ENCODE measurements around the gene FITM1. TPM values are rescaled to one million over a fixed set of nuclear protein-coding genes. Genes with fewer than 3 reads are reported as not detected.

FITM1 gene
- total RNA-seq, 4 donors from 2014 or later = 0.78 to 1.3 TPM; not detected in 2

DNA sequence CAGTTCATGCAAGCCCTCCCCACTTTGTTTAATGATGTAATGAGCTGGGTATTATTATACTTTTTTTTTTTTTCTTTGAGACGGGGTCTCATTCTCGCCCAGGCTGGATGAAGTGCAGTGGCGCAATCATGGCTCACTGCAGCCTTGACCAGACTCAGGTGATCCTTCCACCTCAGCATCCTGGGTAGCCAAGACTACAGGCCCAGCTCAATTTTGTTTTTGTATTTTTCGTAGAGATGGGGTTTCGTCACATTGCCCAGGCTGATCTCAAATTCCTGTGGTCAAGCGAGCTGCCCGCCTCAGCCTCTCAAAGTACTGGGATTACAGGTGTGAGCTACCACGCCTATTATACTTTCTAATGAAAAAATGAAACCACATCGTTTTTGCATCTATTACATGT, 20.4 kb upstream of the FITM1 start:
- Histone ChIP-seq H3K9me3 (no peaks in the 10 kb centered on the region), H3K27me3 (no peaks in the 10 kb centered on the region), H3K4me1 (peaks cover 0 to 16% (median 0%) of the 10 kb centered on the region in 4 donors), H3K27ac (no peak overlapping the region), H3K36me3 (peaks cover 0 to 2% (median 0%) of the 10 kb centered on the region in 3 donors), H3K4me3 (no peak overlapping the region)
- 85 to 89% methylated on average over 9 of the region's 9 CpGs for WGBS, 2 donors
- TF ChIP-seq, protein P1, sequence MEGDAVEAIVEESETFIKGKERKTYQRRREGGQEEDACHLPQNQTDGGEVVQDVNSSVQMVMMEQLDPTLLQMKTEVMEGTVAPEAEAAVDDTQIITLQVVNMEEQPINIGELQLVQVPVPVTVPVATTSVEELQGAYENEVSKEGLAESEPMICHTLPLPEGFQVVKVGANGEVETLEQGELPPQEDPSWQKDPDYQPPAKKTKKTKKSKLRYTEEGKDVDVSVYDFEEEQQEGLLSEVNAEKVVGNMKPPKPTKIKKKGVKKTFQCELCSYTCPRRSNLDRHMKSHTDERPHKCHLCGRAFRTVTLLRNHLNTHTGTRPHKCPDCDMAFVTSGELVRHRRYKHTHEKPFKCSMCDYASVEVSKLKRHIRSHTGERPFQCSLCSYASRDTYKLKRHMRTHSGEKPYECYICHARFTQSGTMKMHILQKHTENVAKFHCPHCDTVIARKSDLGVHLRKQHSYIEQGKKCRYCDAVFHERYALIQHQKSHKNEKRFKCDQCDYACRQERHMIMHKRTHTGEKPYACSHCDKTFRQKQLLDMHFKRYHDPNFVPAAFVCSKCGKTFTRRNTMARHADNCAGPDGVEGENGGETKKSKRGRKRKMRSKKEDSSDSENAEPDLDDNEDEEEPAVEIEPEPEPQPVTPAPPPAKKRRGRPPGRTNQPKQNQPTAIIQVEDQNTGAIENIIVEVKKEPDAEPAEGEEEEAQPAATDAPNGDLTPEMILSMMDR (IDR thresholded peaks at IDR 0.05) = no peak
- TF ChIP-seq EP300 (IDR thresholded peaks at IDR 0.05) (no peak), POLR2A (IDR thresholded peaks at IDR 0.05) (no peak)
- no peak for DNase-seq (ENCODE audit: low spot score in 2 of 2)

DNA sequence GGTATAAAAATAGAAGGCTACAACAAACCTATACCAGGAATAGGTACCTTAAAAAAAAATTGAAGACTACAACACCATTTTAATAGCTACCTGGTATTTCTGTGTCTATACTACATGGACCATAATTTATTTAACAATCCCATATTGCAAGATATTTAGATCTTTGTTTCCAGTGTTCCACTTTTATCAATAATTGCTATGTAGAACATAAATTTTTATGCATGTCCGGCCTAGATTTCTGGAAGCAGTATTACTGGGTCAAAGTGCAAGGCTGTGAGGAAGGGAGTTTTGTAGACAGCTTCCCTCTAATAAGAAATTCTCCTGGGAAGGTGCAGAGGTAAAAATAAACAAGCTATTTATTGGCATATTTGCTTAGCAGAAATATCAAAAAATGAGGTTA, 19.9 kb upstream of the FITM1 start:
- TF ChIP-seq EP300 (IDR thresholded peaks at IDR 0.05) = no peak
- TF ChIP-seq POLR2A (IDR thresholded peaks at IDR 0.05) = no peak
- TF ChIP-seq, protein P1 (IDR thresholded peaks at IDR 0.05) = no peak
- H3K9me3 ChIP-seq = no peaks in the 10 kb centered on the region
- no peak overlapping the region for H3K4me3 ChIP-seq
- H3K27me3 ChIP-seq = no peaks in the 10 kb centered on the region
- no peak for DNase-seq (ENCODE audit: low spot score in 2 of 2)
- H3K36me3 ChIP-seq = no peaks in the 10 kb centered on the region
- no peak overlapping the region for H3K27ac ChIP-seq
- 48 to 60% methylated on average over 1 of the region's 1 CpG for WGBS, 2 donors
- peaks cover 0 to 19% (median 1%) of the 10 kb centered on the region in 4 donors for H3K4me1 ChIP-seq

DNA sequence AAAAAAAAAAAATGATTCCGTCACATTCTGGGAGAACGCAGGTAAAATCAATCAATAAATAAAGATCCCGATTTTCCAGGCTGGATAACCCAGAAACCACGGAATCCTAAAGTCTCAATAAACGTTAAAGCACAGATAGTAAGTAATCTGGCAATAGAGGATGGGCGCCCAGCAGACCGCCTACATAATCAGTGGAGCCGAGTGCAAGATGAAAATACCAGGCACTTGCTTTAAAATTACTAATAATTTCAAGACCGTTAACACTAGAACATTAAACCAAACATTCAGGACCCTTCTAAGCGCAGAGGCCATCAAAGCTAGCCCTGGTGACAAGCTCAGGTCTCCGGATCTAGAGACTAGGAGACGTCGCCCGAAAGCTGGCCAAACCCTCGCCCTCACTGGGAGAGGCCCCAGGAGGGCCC, 17.1 kb upstream of the FITM1 start:
- 20 to 26% methylated on average over 15 of the region's 15 CpGs for WGBS, 2 donors
- no peak for DNase-seq (ENCODE audit: low spot score in 2 of 2)
- Histone ChIP-seq H3K36me3 (peaks cover 0 to 18% (median 12%) of the 10 kb centered on the region in 3 donors), H3K27ac (peak overlapping the region; percentile 99 to 100 (median 99)), H3K27me3 (no peaks in the 10 kb centered on the region), H3K4me3 (peak overlapping the region; percentile 46 to 81 (median 76)), H3K4me1 (peaks cover 4 to 28% (median 11%) of the 10 kb centered on the region in 4 donors), H3K9me3 (no peaks in the 10 kb centered on the region)
- TF ChIP-seq, protein P1 (IDR thresholded peaks at IDR 0.05) = no peak
- TF ChIP-seq EP300 (IDR thresholded peaks at IDR 0.05) (no peak), POLR2A (IDR thresholded peaks at IDR 0.05) (no peak)

DNA sequence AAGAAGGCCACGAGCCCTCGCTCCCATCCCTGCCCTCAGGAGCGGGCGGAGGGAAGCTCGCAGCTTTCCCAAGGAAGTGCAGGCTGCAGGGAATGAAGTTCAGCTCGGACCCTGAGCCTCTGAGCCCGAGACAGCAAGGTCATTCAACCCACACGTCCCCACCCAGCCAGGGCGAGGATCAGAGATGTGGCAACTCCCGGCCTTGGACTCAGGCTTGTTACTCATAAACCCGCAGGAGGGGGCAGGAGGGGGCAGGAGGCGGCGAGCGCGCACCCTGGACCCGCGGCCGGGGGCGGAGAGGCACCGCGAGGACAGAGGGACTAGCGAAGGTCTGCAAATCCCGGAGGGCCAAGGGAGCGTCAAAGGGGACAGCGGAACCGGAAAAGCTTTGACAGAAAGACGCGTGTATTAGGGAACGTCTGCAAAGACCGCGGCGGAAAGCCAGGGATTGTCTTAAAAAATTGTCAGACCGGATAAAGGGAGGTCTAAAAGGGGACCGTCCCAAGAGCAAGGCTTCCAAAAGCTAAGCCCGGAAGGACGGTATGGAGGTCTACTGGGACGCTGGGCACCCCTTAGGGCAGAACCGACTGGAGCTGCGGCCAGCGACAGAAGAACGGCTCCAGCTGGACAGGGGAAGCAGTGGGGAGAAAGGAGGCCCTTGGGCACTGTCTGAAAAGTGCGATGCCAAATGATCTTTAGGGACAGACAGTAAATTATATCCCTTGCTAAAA, 16.5 kb upstream of the FITM1 start:
- WGBS, 2 donors = 0 to 1% methylated on average over 37 of the region's 42 CpGs
- peak; percentile 71 to 74 for DNase-seq (ENCODE audit: low spot score in 2 of 2)

More for the DNA sequence above, 16.5 kb upstream of the FITM1 start:
- H3K4me1 ChIP-seq = peaks cover 4 to 23% (median 11%) of the 10 kb centered on the region in 4 donors
- TF ChIP-seq, protein P1 (IDR thresholded peaks at IDR 0.05) = peak in 1 of 5 experiments; percentile 10
- TF ChIP-seq EP300 (IDR thresholded peaks at IDR 0.05) (peak; percentile 37 to 50), POLR2A (IDR thresholded peaks at IDR 0.05) (peak in 1 of 2 donors; percentile 10)
- no peaks in the 10 kb centered on the region for H3K27me3 ChIP-seq
- peak overlapping the region; percentile 99 to 100 (median 99) for H3K27ac ChIP-seq
- H3K36me3 ChIP-seq = peaks cover 0 to 24% (median 18%) of the 10 kb centered on the region in 3 donors
- no peaks in the 10 kb centered on the region for H3K9me3 ChIP-seq
- H3K4me3 ChIP-seq = peak overlapping the region; percentile 46 to 81 (median 76)
